Measurements from ENCODE around the gene HIRA.

GRCh38 chr22:19480173-19480568 lies 48.6 kb upstream of the HIRA start:
- TF ChIP-seq POLR2A (IDR thresholded peaks at IDR 0.05; ENCODE audit: low read depth, low read length): no peak
- TF ChIP-seq POLR2AphosphoS5 (IDR thresholded peaks at IDR 0.05; ENCODE audit: low read depth, low read length): no peak
